ENCODE results near the gene CSNK1G2.

CSNK1G2 gene

DNA sequence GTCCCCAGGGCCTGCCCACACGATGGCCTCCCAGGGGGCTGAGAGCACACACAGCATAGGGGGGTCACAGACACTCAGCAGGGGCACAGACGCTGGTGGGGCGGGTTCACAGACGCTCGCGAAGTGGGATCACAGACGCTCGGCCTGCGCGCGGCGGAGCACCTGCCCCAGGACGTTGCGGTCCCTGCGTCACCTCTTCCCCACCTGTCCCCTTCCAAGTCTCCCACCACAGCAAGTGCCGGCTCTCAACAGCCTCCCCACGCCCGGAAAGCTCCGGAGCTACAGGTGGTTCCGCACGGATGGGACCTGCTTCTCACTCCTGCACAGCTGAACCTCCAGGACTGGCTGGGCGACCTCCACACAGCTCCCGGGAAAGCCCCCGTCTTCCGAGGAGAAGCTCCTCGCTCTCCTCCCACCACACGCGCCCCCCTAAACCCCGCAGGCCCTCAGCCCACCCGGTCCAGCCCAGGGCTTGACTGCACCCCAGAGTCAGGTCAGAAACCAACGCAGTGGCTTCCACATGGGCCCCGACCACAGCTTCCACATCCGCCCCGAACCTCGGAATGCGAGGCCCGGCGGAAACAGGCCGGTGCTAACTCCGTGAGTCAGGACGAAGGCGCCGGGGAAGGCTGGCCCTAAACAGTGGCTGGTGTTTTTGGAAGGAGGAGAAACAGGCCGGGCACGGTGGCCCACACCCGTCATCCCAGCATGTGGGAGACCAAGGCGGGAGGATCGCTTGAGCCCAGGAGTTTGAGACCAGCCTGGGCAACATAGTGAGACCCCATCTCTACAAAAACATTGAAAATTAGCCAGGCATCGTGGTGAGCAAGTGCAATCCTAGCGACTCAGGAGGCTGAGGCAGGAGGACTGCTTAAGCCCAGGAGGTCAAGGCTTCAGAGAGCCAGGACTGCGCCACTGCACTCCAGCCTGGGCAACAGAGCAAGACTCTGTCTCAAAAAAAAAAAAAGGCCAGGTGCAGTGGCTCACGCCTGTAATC, 58.0 kb downstream of the CSNK1G2 start:
- DNase-seq (ENCODE audit: insufficient read length, low spot score) (no peak), FAIRE-seq (no peak)
- TF ChIP-seq, protein P1, sequence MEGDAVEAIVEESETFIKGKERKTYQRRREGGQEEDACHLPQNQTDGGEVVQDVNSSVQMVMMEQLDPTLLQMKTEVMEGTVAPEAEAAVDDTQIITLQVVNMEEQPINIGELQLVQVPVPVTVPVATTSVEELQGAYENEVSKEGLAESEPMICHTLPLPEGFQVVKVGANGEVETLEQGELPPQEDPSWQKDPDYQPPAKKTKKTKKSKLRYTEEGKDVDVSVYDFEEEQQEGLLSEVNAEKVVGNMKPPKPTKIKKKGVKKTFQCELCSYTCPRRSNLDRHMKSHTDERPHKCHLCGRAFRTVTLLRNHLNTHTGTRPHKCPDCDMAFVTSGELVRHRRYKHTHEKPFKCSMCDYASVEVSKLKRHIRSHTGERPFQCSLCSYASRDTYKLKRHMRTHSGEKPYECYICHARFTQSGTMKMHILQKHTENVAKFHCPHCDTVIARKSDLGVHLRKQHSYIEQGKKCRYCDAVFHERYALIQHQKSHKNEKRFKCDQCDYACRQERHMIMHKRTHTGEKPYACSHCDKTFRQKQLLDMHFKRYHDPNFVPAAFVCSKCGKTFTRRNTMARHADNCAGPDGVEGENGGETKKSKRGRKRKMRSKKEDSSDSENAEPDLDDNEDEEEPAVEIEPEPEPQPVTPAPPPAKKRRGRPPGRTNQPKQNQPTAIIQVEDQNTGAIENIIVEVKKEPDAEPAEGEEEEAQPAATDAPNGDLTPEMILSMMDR (IDR thresholded peaks at IDR 0.05; ENCODE audit: insufficient read depth, missing control alignments) = no peak

DNA sequence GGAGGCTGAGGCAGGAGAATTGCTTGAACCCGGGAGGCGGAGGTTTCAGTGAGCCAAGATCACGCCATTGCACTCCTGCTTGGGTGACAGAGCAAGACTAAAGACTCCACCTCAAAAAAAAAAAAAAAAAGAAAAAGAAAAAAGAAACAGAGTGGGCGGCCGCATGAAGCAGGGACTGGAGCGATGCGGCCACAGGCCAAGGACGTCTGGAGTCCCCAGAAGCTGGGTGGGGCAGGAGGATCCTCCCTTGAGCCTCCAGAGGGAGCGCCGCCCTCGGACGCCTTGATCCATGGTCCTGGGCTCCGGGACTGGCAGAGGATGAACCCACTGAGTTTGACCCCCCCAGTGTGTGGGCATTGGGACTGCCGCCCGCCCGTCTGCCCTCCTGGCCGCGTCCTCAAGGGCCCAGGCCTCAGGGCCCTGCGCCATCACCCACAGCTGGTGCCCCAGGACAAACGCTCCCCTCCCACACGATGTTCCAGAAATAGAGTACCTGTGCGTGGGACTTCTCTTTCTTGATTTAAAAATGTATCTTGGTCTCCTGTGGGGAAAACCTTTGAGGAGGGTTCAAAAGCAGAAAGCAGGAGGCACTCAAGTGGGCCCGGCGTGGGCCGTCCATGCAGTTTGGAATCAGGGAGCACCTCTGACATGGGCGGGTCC, 59.0 kb downstream of the CSNK1G2 start:
- TF ChIP-seq, protein P1 (IDR thresholded peaks at IDR 0.05; ENCODE audit: insufficient read depth, missing control alignments) = no peak
- DNase-seq (ENCODE audit: insufficient read length, low spot score) (no peak), FAIRE-seq (no peak)

DNA sequence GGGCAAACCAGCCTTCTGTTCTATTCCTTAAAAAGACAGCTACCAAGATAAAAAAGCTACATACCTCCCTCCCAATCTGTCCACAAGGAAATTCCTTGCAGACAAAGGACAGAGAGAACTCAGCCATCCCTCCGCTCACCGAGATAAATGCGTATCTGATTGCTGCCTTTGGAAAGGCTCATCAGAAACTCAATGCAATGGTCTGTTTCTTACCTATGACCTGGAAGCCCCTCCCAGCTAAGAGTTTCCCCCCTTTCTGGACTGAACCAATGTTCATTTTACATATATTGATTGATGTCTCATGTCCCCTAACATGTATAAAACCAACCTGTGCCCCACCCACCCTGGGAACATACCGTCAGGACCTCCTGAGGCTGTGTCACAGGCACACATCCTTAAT, 62.9 kb downstream of the CSNK1G2 start:
- TF ChIP-seq, protein P1 (IDR thresholded peaks at IDR 0.05; ENCODE audit: insufficient read depth, missing control alignments) = no peak
- no peak for DNase-seq (ENCODE audit: insufficient read length, low spot score)
- no peak for FAIRE-seq

DNA sequence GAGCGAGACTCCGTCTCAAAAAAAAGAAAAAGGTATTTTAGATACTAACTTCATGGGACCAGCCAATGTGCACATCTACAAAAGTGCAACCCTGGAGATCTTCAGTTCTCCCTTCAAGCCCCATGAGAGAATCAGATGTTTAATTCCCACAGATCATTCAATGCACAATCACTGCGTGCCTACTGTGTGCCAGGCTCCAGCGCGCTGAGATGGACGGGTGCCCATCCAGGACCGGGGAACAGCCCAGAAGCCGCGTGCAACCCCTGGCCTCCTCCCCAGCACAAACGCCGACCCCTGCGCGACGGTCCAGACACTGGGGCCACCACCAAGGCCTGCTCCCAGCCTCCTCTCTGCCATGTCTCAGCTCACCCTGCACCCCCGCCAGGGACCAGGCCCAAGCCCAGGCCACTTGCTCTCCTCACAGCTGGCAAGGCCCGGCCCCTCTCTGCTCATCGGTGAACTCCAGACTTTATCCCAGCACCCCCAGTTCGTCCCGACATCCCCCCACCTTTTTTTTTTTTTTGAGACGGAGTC, 69.2 kb downstream of the CSNK1G2 start:
- TF ChIP-seq, protein P1 (IDR thresholded peaks at IDR 0.05; ENCODE audit: insufficient read depth, missing control alignments) = no peak
- DNase-seq (ENCODE audit: insufficient read length, low spot score) (no peak), FAIRE-seq (no peak)

DNA sequence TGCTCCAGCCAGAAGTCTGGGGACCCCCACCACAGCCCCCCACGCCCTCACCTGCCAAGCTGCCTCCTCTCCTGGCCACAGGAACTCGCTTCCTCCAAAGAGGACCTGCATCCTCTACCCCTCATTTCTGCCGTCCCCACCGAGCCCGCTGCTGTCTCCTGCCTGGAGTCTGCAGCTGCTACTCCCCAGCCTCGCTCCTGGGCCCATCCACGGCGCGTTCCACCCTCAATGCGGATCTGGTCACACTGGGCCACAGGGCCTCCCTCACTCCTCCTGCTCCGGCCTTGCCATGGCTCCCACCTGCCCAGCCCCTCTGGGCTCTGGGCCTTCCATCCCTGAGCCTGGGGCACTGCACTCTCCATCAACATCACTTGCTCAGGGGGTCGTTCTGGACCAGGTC, 70.2 kb downstream of the CSNK1G2 start:
- FAIRE-seq (no peak), DNase-seq (ENCODE audit: insufficient read length, low spot score) (no peak)
- TF ChIP-seq, protein P1 (IDR thresholded peaks at IDR 0.05; ENCODE audit: insufficient read depth, missing control alignments) = no peak

DNA sequence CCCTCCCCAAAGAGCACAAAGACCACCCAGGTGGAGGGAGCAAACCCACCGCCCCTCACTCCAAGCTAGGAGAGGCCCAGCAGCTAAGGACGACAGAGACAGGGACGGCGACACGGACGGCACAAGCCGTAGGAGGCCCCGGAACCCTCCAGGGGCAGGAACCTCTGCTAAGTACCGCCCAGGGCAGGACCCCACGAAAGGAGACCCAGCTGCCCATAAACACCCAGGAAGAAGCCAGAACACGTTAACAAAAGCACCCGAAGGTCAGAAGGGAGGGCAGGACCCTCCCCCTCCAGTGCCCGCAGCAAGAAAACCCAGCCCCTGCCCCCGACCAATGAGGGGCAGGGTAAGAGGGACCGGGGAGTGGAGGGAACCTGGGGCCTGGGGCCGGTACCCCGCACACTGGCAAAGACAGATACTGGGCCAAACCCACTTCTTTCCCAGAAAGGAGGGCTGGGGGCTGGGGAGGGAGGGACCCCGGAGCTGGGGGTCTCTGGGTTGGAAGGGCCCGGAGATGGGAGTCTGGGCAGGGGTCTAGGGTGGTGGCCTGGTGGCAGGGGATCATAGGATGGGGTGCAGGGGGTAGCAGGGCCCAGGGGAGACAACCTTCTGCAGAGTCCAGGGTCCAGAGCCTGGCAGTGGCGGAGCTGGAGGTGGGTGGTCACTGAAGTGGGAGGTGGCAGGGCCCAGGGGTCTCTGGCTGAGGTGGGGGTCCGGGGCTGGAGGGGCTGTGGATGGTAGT, 72.1 kb downstream of the CSNK1G2 start:
- FAIRE-seq (no peak), DNase-seq (ENCODE audit: insufficient read length, low spot score) (no peak)
- TF ChIP-seq, protein P1 (IDR thresholded peaks at IDR 0.05; ENCODE audit: insufficient read depth, missing control alignments) = no peak
